ENCODE results near the gene PUS1. TPM values are rescaled to one million over a fixed set of nuclear protein-coding genes. Genes with fewer than 3 reads are reported as not detected.

PUS1 gene
- total RNA-seq, 2 experiments from 2014 or later = 34.4 to 45.7 TPM

DNA sequence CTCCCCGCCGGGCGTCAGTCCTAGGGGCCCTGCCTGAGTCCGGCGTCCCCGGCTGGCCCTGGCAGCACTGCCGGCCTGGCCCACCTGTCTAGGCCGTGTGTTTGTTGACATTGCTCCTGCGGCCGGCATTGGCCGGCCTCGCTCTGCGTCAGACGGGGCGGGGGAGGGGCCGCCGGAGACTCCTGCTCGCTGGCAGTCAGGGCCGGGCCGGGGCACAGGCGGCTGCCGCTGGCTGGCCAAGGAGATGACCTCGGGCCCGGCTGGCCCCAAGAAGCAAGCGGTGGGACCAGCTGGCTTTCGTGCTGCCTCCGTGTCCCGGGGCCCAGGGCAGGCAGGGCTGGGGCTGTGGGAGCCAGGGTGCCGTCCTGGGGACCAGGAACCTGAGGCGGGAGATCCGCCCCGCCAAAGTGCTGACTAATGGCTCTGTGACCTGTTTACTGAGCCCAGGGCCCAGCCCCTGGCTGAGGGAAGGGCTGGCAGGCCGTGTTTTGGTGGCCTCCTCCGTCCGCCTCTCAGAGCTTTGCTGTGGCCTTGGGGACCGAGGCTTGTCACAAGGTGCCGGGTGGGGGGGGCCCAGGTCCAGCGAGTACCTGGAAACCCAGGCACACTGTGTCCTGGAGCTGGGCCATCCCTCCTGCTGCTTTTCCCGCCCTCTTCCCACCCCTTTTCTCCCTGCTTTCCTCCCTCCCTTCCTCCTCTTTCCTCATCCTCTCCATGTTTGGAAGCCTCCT lies 32.8 kb upstream of the PUS1 start:
- H3K9me3 Mint-ChIP-seq = no peaks in the 10 kb centered on the region
- DNase-seq = peak; percentile 63
- H3K27ac Mint-ChIP-seq = peak overlapping the region; percentile 76
- no peaks in the 10 kb centered on the region for H3K36me3 Mint-ChIP-seq (ENCODE audit: low read depth)
- H3K4me3 Mint-ChIP-seq = peak overlapping the region; percentile 82
- H3K27me3 Mint-ChIP-seq = no peaks in the 10 kb centered on the region
- CTCF ChIA-PET = interaction anchor here (1.1 kb wide), 1 partner anchor 32 kb away, joined by 3 read pairs; no protein-coding TSS in a partner anchor
- peaks cover 33% of the 10 kb centered on the region for H3K4me1 Mint-ChIP-seq
- POLR2A ChIA-PET = no interaction called here

DNA sequence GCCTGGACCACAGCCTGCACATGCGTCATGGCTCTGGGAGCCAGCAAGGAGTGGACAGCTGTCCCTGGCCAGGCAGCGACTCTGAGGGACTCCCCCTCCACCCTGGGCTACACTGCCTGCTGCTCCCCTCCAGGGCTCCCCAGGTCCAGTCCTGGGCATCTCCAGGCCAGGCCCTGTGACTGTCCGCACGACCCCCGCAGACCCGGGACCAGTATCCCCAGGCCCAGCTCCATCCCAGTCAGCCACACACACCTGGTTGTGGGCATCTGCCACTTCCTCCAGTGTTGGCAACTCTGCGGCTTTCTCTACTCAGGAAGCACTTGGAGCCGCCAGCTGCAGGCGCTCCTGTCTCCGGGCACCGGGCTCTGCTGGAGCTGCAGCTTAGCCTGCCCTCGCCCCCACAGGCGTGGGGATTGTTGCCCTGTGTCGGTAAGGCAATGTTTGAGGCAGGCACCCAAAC lies 32.2 kb upstream of the PUS1 start:
- H3K4me1 Mint-ChIP-seq = peaks cover 35% of the 10 kb centered on the region
- peak overlapping the region; percentile 76 for H3K27ac Mint-ChIP-seq
- POLR2A ChIA-PET = interaction anchor here (0.7 kb wide), 1 partner anchor 300 kb away, joined by 3 read pairs; no protein-coding TSS in a partner anchor
- no peaks in the 10 kb centered on the region for H3K36me3 Mint-ChIP-seq (ENCODE audit: low read depth)
- no peak for DNase-seq
- CTCF ChIA-PET = no interaction called here
- peak overlapping the region; percentile 58 for H3K4me3 Mint-ChIP-seq
- no peaks in the 10 kb centered on the region for H3K9me3 Mint-ChIP-seq
- H3K27me3 Mint-ChIP-seq = no peaks in the 10 kb centered on the region

GRCh38 chr12:131897276-131897675 lies 31.8 kb upstream of the PUS1 start:
- Mint-ChIP-seq H3K9me3 (no peaks in the 10 kb centered on the region), H3K4me3 (no peak overlapping the region), H3K27ac (no peak overlapping the region)

DNA sequence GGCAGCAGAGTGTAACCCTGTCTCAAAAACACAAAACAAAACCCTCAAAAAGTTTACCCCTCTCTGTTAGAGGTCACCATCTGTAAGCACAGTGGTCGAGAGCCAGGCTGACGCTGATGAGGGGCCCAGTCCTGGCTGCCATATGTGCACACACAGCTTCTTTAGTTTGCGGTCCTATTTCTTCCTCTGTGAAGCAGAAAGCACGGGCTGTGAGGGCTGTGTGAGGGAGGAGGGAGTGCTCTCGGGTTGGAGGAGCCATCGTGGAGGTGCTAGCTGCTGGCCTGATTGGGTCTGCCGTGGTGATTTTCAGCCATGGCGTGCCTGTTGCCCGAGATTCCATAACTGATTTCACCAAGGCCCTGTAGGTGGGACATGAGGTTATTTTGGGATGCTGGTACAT lies 31.2 kb upstream of the PUS1 start:
- H3K27ac Mint-ChIP-seq = no peak overlapping the region
- H3K4me1 Mint-ChIP-seq = peaks cover 35% of the 10 kb centered on the region
- no peaks in the 10 kb centered on the region for H3K36me3 Mint-ChIP-seq (ENCODE audit: low read depth)
- no peaks in the 10 kb centered on the region for H3K27me3 Mint-ChIP-seq
- DNase-seq = no peak
- POLR2A ChIA-PET = no interaction called here
- CTCF ChIA-PET = interaction anchor here (0.6 kb wide), 1 partner anchor 145 kb away, joined by 3 read pairs; no protein-coding TSS in a partner anchor
- no peak overlapping the region for H3K4me3 Mint-ChIP-seq
- H3K9me3 Mint-ChIP-seq = no peaks in the 10 kb centered on the region

More at GRCh38 chr12:131897276-131897675, 31.8 kb upstream of the PUS1 start:
- no peak for DNase-seq
- CTCF ChIA-PET = no interaction called here
- POLR2A ChIA-PET = interaction anchor here (0.7 kb wide), 1 partner anchor 300 kb away, joined by 3 read pairs; no protein-coding TSS in a partner anchor
- Mint-ChIP-seq H3K27me3 (no peaks in the 10 kb centered on the region), H3K36me3 (ENCODE audit: low read depth) (no peaks in the 10 kb centered on the region), H3K4me1 (peaks cover 35% of the 10 kb centered on the region)

DNA sequence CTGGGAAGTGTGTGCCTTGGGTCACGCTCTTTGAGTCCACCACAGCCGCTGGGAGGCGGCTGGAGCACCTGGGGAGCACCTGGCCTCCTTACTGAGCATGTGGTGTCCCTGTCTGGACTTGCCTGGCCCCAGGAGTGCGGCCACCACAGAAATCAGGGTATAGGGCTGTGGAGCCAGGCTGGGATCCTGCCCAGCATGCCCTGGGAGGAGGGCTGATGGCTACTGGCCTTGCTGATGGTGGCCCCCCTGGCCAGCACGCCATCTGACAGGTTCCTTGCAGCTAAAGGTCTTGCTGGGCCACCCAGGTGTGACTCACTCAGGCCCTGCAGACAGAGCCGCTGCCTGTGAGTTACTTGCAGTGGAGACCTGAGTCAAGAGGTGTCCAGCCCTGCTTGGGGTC lies 28.7 kb upstream of the PUS1 start:
- CTCF ChIA-PET = interaction anchor here (0.6 to 1.7 kb wide), 2 partner anchors 10 to 153 kb away, joined by 3 to 5 read pairs; no protein-coding TSS in a partner anchor
- no peaks in the 10 kb centered on the region for H3K36me3 Mint-ChIP-seq (ENCODE audit: low read depth)
- DNase-seq = no peak
- H3K4me3 Mint-ChIP-seq = no peak overlapping the region
- no peaks in the 10 kb centered on the region for H3K27me3 Mint-ChIP-seq
- peaks cover 32% of the 10 kb centered on the region for H3K4me1 Mint-ChIP-seq
- H3K9me3 Mint-ChIP-seq = no peaks in the 10 kb centered on the region
- H3K27ac Mint-ChIP-seq = no peak overlapping the region
- POLR2A ChIA-PET = interaction anchor here (0.7 kb wide), 1 partner anchor 34 kb away, joined by 6 read pairs; no protein-coding TSS in a partner anchor

- Mint-ChIP-seq H3K4me3 (no peak overlapping the region), H3K9me3 (no peaks in the 10 kb centered on the region), H3K4me1 (peaks cover 28% of the 10 kb centered on the region), H3K27ac (no peak overlapping the region), H3K27me3 (no peaks in the 10 kb centered on the region), H3K36me3 (ENCODE audit: low read depth) (no peaks in the 10 kb centered on the region)
- DNase-seq = no peak
- ChIA-PET POLR2A (no interaction called here), CTCF (interaction anchor here (0.6 kb wide), 1 partner anchor 1644 kb away, joined by 3 read pairs; no protein-coding TSS in a partner anchor)
Measured at GRCh38 chr12:131901431-131902331, 27.4 kb upstream of the PUS1 start.

- no peak for DNase-seq
- no peak overlapping the region for H3K4me3 Mint-ChIP-seq
- no peaks in the 10 kb centered on the region for H3K36me3 Mint-ChIP-seq (ENCODE audit: low read depth)
- ChIA-PET CTCF (no interaction called here), POLR2A (no interaction called here)
- H3K27me3 Mint-ChIP-seq = no peaks in the 10 kb centered on the region
- H3K9me3 Mint-ChIP-seq = no peaks in the 10 kb centered on the region
- peaks cover 19% of the 10 kb centered on the region for H3K4me1 Mint-ChIP-seq
- H3K27ac Mint-ChIP-seq = no peak overlapping the region
Measured at GRCh38 chr12:131902332-131903241, 26.5 kb upstream of the PUS1 start.

GRCh38 chr12:131903270-131904255 lies 25.5 kb upstream of the PUS1 start:
- Mint-ChIP-seq H3K27ac (no peak overlapping the region), H3K4me1 (peaks cover 14% of the 10 kb centered on the region), H3K9me3 (no peaks in the 10 kb centered on the region), H3K27me3 (no peaks in the 10 kb centered on the region), H3K36me3 (ENCODE audit: low read depth) (no peaks in the 10 kb centered on the region), H3K4me3 (no peak overlapping the region)
- no peak for DNase-seq
- ChIA-PET POLR2A (no interaction called here), CTCF (interaction anchor here (1.7 kb wide), 1 partner anchor 12 kb away, joined by 5 read pairs; no protein-coding TSS in a partner anchor)

- H3K27ac Mint-ChIP-seq = peak overlapping the region; percentile 50
- H3K36me3 Mint-ChIP-seq (ENCODE audit: low read depth) = no peaks in the 10 kb centered on the region
- H3K9me3 Mint-ChIP-seq = no peaks in the 10 kb centered on the region
- H3K4me1 Mint-ChIP-seq = peaks cover 14% of the 10 kb centered on the region
- H3K27me3 Mint-ChIP-seq = no peaks in the 10 kb centered on the region
- H3K4me3 Mint-ChIP-seq = no peak overlapping the region
- no peak for DNase-seq
- ChIA-PET CTCF (interaction anchor here (1.7 kb wide), 1 partner anchor 11 kb away, joined by 5 read pairs; no protein-coding TSS in a partner anchor), POLR2A (no interaction called here)
Measured at GRCh38 chr12:131904346-131904745, 24.7 kb upstream of the PUS1 start.

GRCh38 chr12:131905081-131905629 lies 23.9 kb upstream of the PUS1 start:
- ChIA-PET POLR2A (no interaction called here), CTCF (interaction anchor here (1.7 kb wide), 1 partner anchor 10 kb away, joined by 5 read pairs; no protein-coding TSS in a partner anchor)

GRCh38 chr12:131905630-131906091 lies 23.4 kb upstream of the PUS1 start:
- H3K9me3 Mint-ChIP-seq = no peaks in the 10 kb centered on the region
- no peaks in the 10 kb centered on the region for H3K27me3 Mint-ChIP-seq
- DNase-seq = no peak
- peak overlapping the region; percentile 77 for H3K27ac Mint-ChIP-seq
- peaks cover 8% of the 10 kb centered on the region for H3K4me1 Mint-ChIP-seq
- ChIA-PET POLR2A (no interaction called here), CTCF (interaction anchor here (1.7 kb wide), 1 partner anchor 10 kb away, joined by 5 read pairs; no protein-coding TSS in a partner anchor)
- no peaks in the 10 kb centered on the region for H3K36me3 Mint-ChIP-seq (ENCODE audit: low read depth)
- H3K4me3 Mint-ChIP-seq = no peak overlapping the region

More at GRCh38 chr12:131905081-131905629, 23.9 kb upstream of the PUS1 start:
- Mint-ChIP-seq H3K27me3 (no peaks in the 10 kb centered on the region), H3K27ac (no peak overlapping the region), H3K9me3 (no peaks in the 10 kb centered on the region), H3K36me3 (ENCODE audit: low read depth) (no peaks in the 10 kb centered on the region), H3K4me1 (peaks cover 11% of the 10 kb centered on the region), H3K4me3 (no peak overlapping the region)
- no peak for DNase-seq
